DOHH2 (cell line): ENCODE measurements around the gene CDC40.

ENCODE experiments used
- CTCF ChIP-seq: fragments of 200-600 bp; sonication (generic); IDR thresholded peaks from one replicate; pipeline ENCODE4 v1.5.1; 2014; ENCODE audit warnings: antibody characterized with exemption, mild to moderate bottlenecking, low read depth, low read length; ENCODE audit not compliant: poor library complexity, severe bottlenecking
- EZH2phosphoT487 ChIP-seq: fragments of 200-600 bp; sonication (generic); IDR thresholded peaks from 2 replicates; pipeline ENCODE4 v1.6.1; 2017; ENCODE audit warnings: borderline replicate concordance, mild to moderate bottlenecking, antibody characterized with exemption, low read length, moderate library complexity, mixed read lengths

- TF ChIP-seq CTCF (no peak), EZH2phosphoT487 (no peak)
Measured at GRCh38 chr6:110190726-110191125, 10.5 kb downstream of the CDC40 start.
